CD4-positive, alpha-beta T cell (primary cell): Measurements from ENCODE around the gene PHETA2. TPM values are rescaled to one million over a fixed set of nuclear protein-coding genes. Genes with fewer than 3 reads are reported as not detected.

Source experiments
- ATAC-seq: fragments of 200-7000 bp; cut with Tn5 transposase; one replicate; pipeline ENCODE4 v1.10.0; 2022; ENCODE audit warnings: mild to moderate bottlenecking; ENCODE audit not compliant: poor library complexity
- CTCF ChIA-PET: fragments of 350-600 bp; sonication (Branson Sonifier 250); formaldehyde crosslinking; loops from one replicate; lab custom pipeline; 2021; ENCODE audit warnings: antibody characterized with exemption, inconsistent platforms; lab: Charles Lee
- POLR2A ChIA-PET: fragments of 350-600 bp; sonication (Branson Sonifier 250); formaldehyde crosslinking; loops from one replicate; lab custom pipeline; 2021; ENCODE audit warnings: antibody characterized with exemption, inconsistent platforms; lab: Charles Lee
- DNase-seq, 14 experiments: peaks; one replicate each; pipeline ENCODE4 v3.0.0-alpha.2; 2013 to 2020; ENCODE audit warnings: mixed read lengths in 2 of 14
- H3K27ac ChIP-seq, 2 donors: one replicate each; pipeline versions ENCODE4 v1.5.1 to v1.7.0; 2013; ENCODE audit warnings: low read length in 2 of 2, low read depth in 1 of 2, mild to moderate bottlenecking in 1 of 2
- H3K27me3 ChIP-seq, 2 experiments: 1 replicate in 1 of 2; 2 replicates in 1 of 2; pipeline versions ENCODE4 v1.6.1 to v1.7.0; 2013; ENCODE audit warnings: low read length in 2 of 2, control low read depth in 1 of 2, mild to moderate bottlenecking in 1 of 2, moderate library complexity in 1 of 2; ENCODE audit not compliant: insufficient read depth in 2 of 2, control insufficient read depth in 1 of 2
- H3K36me3 ChIP-seq: one replicate; pipeline ENCODE4 v1.6.1; 2013; ENCODE audit warnings: low read length, control low read depth; ENCODE audit not compliant: insufficient read depth
- H3K4me1 ChIP-seq: one replicate; pipeline ENCODE4 v1.6.1; 2013; ENCODE audit warnings: low read length, control low read depth; ENCODE audit not compliant: insufficient read depth
- H3K4me3 ChIP-seq: one replicate; pipeline ENCODE4 v1.5.1; 2013; ENCODE audit warnings: mild to moderate bottlenecking, low read length, moderate library complexity
- H3K9me3 ChIP-seq, 2 experiments: 1 replicate in 1 of 2; 2 replicates in 1 of 2; pipeline versions ENCODE4 v1.6.1 to v1.7.0; 2013; ENCODE audit warnings: low read length in 2 of 2, mild to moderate bottlenecking in 2 of 2, control low read depth in 1 of 2, moderate library complexity in 1 of 2; ENCODE audit not compliant: control insufficient read depth in 1 of 2, insufficient read depth in 1 of 2
- H3K27ac Mint-ChIP-seq: one replicate; pipeline ENCODE4 v1.8.0; 2020; ENCODE audit warnings: mixed read lengths
- H3K27me3 Mint-ChIP-seq: one replicate; pipeline ENCODE4 v1.8.0; 2021; ENCODE audit warnings: mixed read lengths
- H3K36me3 Mint-ChIP-seq: one replicate; pipeline ENCODE4 v1.8.0; 2021; ENCODE audit warnings: low read depth, mixed read lengths
- H3K4me1 Mint-ChIP-seq: one replicate; pipeline ENCODE4 v1.8.0; 2021; ENCODE audit warnings: low read depth, mixed read lengths
- H3K4me3 Mint-ChIP-seq: one replicate; pipeline ENCODE4 v1.8.0; 2020; ENCODE audit warnings: mild to moderate bottlenecking, mixed read lengths
- H3K9me3 Mint-ChIP-seq: one replicate; pipeline ENCODE4 v1.8.0; 2020; ENCODE audit warnings: mixed read lengths
- CTCF ChIP-seq: fragments of 200-600 bp; IDR thresholded peaks from one replicate; pipeline ENCODE4 v1.8.0; 2022; ENCODE audit warnings: antibody characterized with exemption, mild to moderate bottlenecking
- intact Hi-C, 2 experiments: fragments of 100-400 bp; cut with DNase I in 1 of 2; cut with micrococcal nuclease in 1 of 2; formaldehyde crosslinking; loops; one replicate each; pipeline versions ENCODE4 v1.15.1 to v1.9.0; 2023 to 2025; cut with DNase I, micrococcal nuclease
- total RNA-seq, 174 experiments: library from RNA in 2 of 174; stranded (reverse) in 2 of 174; gene quantifications; one replicate each; pipeline ENCODE4 v1.2.3 and lab custom pipeline; 2021 to 2026

PHETA2 gene
- total RNA-seq, 2 experiments from 2014 or later, result 0.27 to 0.42 TPM

DNA sequence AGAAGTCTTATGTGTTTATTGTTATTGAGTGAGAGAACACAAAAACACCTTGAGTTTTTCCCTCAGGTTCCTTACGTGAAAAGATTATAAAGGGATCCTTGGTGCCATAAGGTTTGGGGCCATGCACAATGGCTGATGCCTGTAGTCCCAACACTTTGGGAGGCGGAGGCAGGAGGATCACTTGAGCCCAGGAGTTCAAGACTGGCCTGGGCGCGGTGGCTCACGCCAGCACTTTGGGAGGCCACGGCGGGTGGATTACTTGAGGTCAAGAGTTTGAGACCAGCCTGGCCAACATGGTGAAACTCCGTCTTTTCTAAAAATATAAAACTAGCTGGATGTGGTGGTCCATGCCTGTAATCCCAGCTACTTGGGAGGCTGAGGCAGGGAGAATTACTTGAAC, 10.8 kb downstream of the PHETA2 start:
- peaks cover 0 to 2% of the 10 kb centered on the region in 2 experiments for H3K9me3 ChIP-seq
- H3K4me1 Mint-ChIP-seq, result peaks cover 51% of the 10 kb centered on the region
- DNase-seq, result no peak
- no peaks in the 10 kb centered on the region for H3K9me3 Mint-ChIP-seq
- ChIA-PET CTCF (no interaction called here), POLR2A (no interaction called here)
- H3K27me3 ChIP-seq, result no peaks in the 10 kb centered on the region
- H3K36me3 Mint-ChIP-seq, result peaks cover 69% of the 10 kb centered on the region
- no peak overlapping the region for H3K27ac Mint-ChIP-seq
- peaks cover 39% of the 10 kb centered on the region for H3K4me1 ChIP-seq
- no peak overlapping the region for H3K4me3 Mint-ChIP-seq
- H3K27me3 Mint-ChIP-seq, result no peaks in the 10 kb centered on the region
- intact Hi-C loops, result loop anchor here in 1 of 2 experiments (10.0 kb wide), 1 partner anchor 440 kb away; no protein-coding TSS in a partner anchor
- ATAC-seq, result no peak
- no peak overlapping the region for H3K27ac ChIP-seq
- H3K4me3 ChIP-seq, result no peak overlapping the region
- no peak for TF ChIP-seq CTCF
- H3K36me3 ChIP-seq, result peaks cover 55% of the 10 kb centered on the region

DNA sequence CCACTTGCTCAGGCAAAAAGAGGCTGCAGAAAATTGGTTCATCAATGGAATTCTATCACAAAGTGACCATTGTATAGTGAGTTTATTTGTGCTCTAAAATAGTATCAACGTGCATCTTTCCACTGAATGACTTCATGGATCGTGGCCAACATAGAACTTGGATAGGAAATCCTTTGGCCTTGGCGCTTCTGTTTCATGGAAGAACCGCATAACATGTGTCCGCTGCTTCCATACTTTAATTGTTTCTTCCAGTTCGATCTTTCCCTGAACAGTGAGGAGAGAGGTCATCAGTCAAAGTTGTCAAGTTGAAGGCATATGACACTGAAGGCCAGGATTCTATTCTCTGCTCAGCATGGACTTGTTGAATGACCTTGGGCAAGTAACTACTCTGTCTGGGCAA, 12.0 kb downstream of the PHETA2 start:
- no peak overlapping the region for H3K27ac ChIP-seq
- CTCF ChIA-PET, result no interaction called here
- peaks cover 77% of the 10 kb centered on the region for H3K36me3 Mint-ChIP-seq
- POLR2A ChIA-PET, result no interaction called here
- ATAC-seq (no peak), DNase-seq (no peak)
- H3K4me3 Mint-ChIP-seq, result no peak overlapping the region
- H3K4me1 Mint-ChIP-seq, result peaks cover 52% of the 10 kb centered on the region
- H3K27ac Mint-ChIP-seq, result no peak overlapping the region
- H3K27me3 Mint-ChIP-seq, result no peaks in the 10 kb centered on the region
- intact Hi-C loops, result loop anchor here in 1 of 2 experiments (10.0 kb wide), 1 partner anchor 439 kb away; no protein-coding TSS in a partner anchor
- no peaks in the 10 kb centered on the region for H3K9me3 Mint-ChIP-seq
- peaks cover 55% of the 10 kb centered on the region for H3K36me3 ChIP-seq
- TF ChIP-seq CTCF, result no peak
- no peaks in the 10 kb centered on the region for H3K27me3 ChIP-seq
- no peak overlapping the region for H3K4me3 ChIP-seq
- H3K4me1 ChIP-seq, result peaks cover 36% of the 10 kb centered on the region
- peaks cover 0 to 4% of the 10 kb centered on the region in 2 experiments for H3K9me3 ChIP-seq

GRCh38 chr22:42090596-42091454, 16.8 kb downstream of the PHETA2 start, which contains the start of gene NDUFA6:
Gene NDUFA6 (minus strand): TSS chr22:42090772. CDS start chr22:42090744, 28 bp downstream.
- peak; percentile 94 to 100 (median 98) for DNase-seq
- H3K27me3 ChIP-seq, result no peaks in the 10 kb centered on the region
- H3K9me3 ChIP-seq, result peaks cover 0 to 4% of the 10 kb centered on the region in 2 experiments

More at GRCh38 chr22:42090596-42091454, 16.8 kb downstream of the PHETA2 start, which contains the start of gene NDUFA6:
- peaks cover 17% of the 10 kb centered on the region for H3K36me3 ChIP-seq
- CTCF ChIA-PET, result interaction anchor here (0.5 to 2.7 kb wide), 26 partner anchors 10 to 738 kb away, joined by 3 to 49 read pairs (median 5); partner anchors contain the start of genes NAGA, SMDT1 and WBP2NL
- peak; percentile 88 for ATAC-seq
- Mint-ChIP-seq H3K36me3 (peaks cover 51% of the 10 kb centered on the region), H3K27ac (peak within 1 kb of the TSS; percentile 100), H3K9me3 (no peaks in the 10 kb centered on the region), H3K4me3 (peak within 1 kb of the TSS; percentile 100), H3K27me3 (no peaks in the 10 kb centered on the region), H3K4me1 (peaks cover 39% of the 10 kb centered on the region)
- peak; percentile 94 for TF ChIP-seq CTCF
- H3K4me1 ChIP-seq, result peaks cover 35% of the 10 kb centered on the region
- POLR2A ChIA-PET, result interaction anchor here (0.6 to 4.6 kb wide), 32 partner anchors 11 to 1139 kb away, joined by 3 to 161 read pairs (median 4); partner anchors contain the start of genes CCDC134, NAGA, POLDIP3 and RBX1
- intact Hi-C loops, result loop anchor here (1.0 to 10.0 kb wide), 8 partner anchors 11 to 346 kb away; partner anchors contain the start of gene SMDT1 (in 1 of the 2)
- H3K27ac ChIP-seq, result peak within 1 kb of the TSS; percentile 97 to 99
- H3K4me3 ChIP-seq, result peak within 1 kb of the TSS; percentile 99
